Epithelial cell of proximal tubule (primary cell): ENCODE measurements around the gene OR2A1. TPM values are rescaled to one million over a fixed set of nuclear protein-coding genes. Genes with fewer than 3 reads are reported as not detected.
"Not testable (repeated sequence)": the region's sequence is repeated elsewhere in the genome, so short reads cannot be mapped to it uniquely, and the experiment has no call there.

Experiments
- DNase-seq: peaks from one replicate; pipeline ENCODE4 v3.0.0-alpha.2; 2011; ENCODE audit warnings: low read depth
- H3K4me3 ChIP-seq: 2 replicates; pipeline ENCODE4 v1.5.1; 2011; ENCODE audit warnings: low read depth, mild to moderate bottlenecking, low read length
- CTCF ChIP-seq: conservative IDR thresholded peaks from 2 replicates; pipeline ENCODE4 v1.5.1; 2012; ENCODE audit warnings: low read depth, mild to moderate bottlenecking, low read length
- total RNA-seq: library from RNA; depleted of rRNA; stranded (reverse); fragments of >200 nt; gene quantifications from 2 replicates; pipeline ENCODE4 v1.2.3, GENCODE V29; 2015

OR2A1 gene
- total RNA-seq, 1 donor from 2014 or later = 0.17 TPM

- H3K4me3 ChIP-seq, DNase-seq: not testable (repeated sequence)
These were observed 7.3 kb downstream of the OR2A1 start for GRCh38 chr7:144319547-144319946.

GRCh38 chr7:144321677-144322206, 9.5 kb downstream of the OR2A1 start:
- not testable (repeated sequence) for H3K4me3 ChIP-seq, DNase-seq

- DNase-seq, H3K4me3 ChIP-seq: not testable (repeated sequence)
These were observed 11.1 kb downstream of the OR2A1 start for GRCh38 chr7:144323359-144323758.

DNA sequence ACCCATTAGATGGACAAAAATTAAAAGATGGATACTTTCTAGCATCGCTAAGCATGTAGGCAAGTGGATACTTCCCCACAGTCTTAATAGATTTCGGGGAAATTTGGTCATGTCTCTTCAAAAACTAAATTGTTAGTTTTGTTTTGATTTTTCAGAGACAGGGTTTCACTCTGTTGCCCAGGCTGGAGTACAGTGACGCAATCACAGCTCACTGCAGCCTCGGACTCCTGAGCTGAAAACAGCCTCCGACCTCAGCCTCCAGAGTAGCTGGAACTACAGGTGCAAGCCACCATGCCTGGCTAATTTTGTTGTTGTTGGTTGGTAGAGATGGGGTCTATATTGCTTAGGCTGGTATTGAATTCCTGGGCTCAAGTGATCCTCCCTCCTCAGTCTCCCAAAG, 13.6 kb downstream of the OR2A1 start:
- not testable (repeated sequence) for H3K4me3 ChIP-seq

DNA sequence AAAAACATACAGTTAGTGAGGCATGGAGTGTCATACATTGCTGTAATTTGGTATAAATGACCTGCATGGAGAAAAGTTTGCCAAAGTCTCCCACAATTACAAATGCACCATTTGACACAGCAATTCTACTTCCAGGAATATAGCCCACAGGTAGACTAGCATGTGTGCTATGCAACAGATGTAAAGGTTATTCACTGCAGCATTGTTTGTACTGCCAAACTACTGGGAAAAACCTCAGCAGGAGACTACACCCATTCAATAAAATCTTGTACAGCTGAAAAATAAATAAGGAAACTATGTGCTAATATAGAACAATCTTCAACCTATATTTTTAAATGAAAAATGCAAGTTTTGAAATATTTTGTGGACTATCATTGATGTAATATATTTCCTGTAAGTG, 17.8 kb downstream of the OR2A1 start:
- DNase-seq, H3K4me3 ChIP-seq: not testable (repeated sequence)

More for the DNA sequence above, 13.6 kb downstream of the OR2A1 start:
- not testable (repeated sequence) for DNase-seq

GRCh38 chr7:144331221-144331995, 19.2 kb downstream of the OR2A1 start:
- H3K4me3 ChIP-seq, DNase-seq: not testable (repeated sequence)
- TF ChIP-seq CTCF = peak; percentile 10

DNA sequence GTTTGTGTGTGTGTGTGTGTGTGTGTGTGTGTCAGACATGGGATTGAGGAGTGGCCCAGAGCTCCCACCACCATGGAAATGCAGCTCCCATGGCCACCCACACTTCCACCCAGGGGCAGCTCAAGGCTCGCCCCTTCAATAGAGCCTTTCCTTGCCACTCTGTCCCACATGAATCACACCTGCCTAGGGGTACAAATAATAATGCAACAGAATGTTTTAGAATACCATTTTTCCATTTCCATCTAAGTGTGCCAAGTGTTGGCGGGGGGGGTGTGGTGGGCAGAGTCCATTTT, 19.7 kb downstream of the OR2A1 start:
- not testable (repeated sequence) for DNase-seq, H3K4me3 ChIP-seq

- not testable (repeated sequence) for DNase-seq, H3K4me3 ChIP-seq
These were observed 36.4 kb downstream of the OR2A1 start for GRCh38 chr7:144348625-144349024.

- not testable (repeated sequence) for H3K4me3 ChIP-seq, DNase-seq
These were observed 39.4 kb downstream of the OR2A1 start for GRCh38 chr7:144351667-144352066.

DNA sequence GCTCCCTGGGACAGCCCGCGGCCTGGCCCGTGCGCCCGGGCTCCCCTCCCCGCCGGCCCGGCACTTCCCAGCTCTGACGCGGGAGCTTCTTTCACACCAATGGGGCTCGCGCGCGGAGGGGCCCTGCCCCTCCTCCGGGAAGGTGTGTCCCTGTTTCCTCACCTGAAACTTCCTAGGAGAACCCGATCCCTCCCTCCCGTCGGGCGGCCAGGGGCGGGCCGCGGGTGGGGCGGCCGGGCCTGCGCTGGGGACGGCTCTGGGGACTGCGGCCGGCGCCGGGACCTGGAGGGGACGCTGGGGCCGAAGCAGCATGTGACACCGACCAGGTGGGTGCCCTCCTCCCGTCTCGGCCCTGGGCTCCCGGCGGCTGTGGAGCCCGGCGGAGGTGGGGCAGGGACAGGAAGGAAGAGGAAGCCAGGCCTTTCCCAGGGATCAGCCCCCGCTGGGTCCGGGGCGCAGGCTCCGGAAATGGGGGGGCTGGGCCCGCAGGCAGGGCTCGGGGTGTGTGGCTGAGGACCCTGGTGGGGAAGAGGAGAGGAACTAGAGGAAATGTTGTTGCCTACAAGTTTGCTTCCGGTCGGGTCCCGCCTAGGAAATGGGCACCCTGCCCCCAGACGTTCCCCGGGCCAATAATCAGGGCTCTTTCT, 43.1 kb downstream of the OR2A1 start, which contains the start of gene ARHGEF5:
Gene ARHGEF5, plus strand, starts transcription at position 227 of the 647 bp plus-strand sequence. CDS start 7,268 bp downstream, outside the sequence.
- not testable (repeated sequence) for DNase-seq
- H3K4me3 ChIP-seq = peak within 1 kb of the TSS; percentile 16

GRCh38 chr7:144356185-144356584, 44.0 kb downstream of the OR2A1 start:
- not testable (repeated sequence) for DNase-seq, H3K4me3 ChIP-seq

- H3K4me3 ChIP-seq, DNase-seq: not testable (repeated sequence)
These were observed 44.6 kb downstream of the OR2A1 start for GRCh38 chr7:144356860-144357259.

DNA sequence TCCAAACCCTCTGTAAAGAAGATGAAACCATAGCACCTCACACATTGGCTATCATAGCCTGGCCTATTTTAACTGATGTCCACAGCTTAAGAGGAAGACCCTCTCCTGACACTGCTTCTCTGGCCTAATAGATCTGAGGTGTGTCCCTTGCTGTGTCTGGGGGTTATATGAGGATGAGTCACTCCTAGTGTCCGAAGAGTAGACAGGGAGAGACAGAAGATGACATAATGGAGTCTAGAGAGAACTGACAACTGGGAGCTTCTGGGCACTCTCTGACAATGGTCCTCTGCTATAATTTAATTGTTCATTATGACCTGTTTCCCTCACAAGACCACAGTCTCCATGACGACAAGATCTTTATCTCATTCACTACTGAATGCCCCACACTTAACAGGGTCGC, 49.8 kb downstream of the OR2A1 start:
- not testable (repeated sequence) for H3K4me3 ChIP-seq, DNase-seq

- DNase-seq, H3K4me3 ChIP-seq: not testable (repeated sequence)
These were observed 53.3 kb downstream of the OR2A1 start for GRCh38 chr7:144365523-144365922.

GRCh38 chr7:144367250-144367649, 55.0 kb downstream of the OR2A1 start:
- H3K4me3 ChIP-seq, DNase-seq: not testable (repeated sequence)

- not testable (repeated sequence) for H3K4me3 ChIP-seq, DNase-seq
These were observed 57.0 kb downstream of the OR2A1 start for GRCh38 chr7:144369221-144369620.
